Measurements from ENCODE around the gene CFTR.

DNA sequence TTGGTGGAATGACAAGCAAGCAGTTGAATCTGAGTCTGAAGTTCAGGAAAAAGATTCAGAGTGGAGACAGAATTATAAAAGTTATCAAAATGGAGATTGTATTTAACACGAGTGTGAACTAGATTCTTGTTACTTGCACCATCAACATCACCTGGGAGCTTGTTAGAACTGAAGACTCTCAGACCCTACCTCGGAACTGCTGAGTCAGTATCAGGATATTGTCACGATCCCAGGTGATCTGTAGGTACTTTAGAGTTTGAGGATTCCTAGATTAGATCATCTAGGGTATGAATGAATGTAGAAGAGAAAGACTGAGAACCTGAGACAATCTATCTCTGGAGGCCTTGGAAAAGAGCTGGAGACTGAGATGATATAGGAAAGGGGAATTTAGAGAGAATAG is 199.3 kb downstream of the CFTR start:
- TF ChIP-seq EZH2 (IDR thresholded peaks at IDR 0.05; ENCODE audit: borderline replicate concordance, low read depth, low read length, poor library complexity, severe bottlenecking) (no peak), CTCF (conservative IDR thresholded peaks at IDR 0.05; ENCODE audit: low read depth, low read length) (no peak)

Data from A673 (cell line).